H1 (cell line): ENCODE data around the gene CST7. TPM values are rescaled to one million over a fixed set of nuclear protein-coding genes. Genes with fewer than 3 reads are reported as not detected.

Source experiments
- CBX8 ChIP-seq: fragments of 300-800, 300-1000 bp; sonication (generic); IDR thresholded peaks from 2 replicates; pipeline ENCODE4 v1.7.1; 2016; ENCODE audit warnings: low read depth, low read length, borderline replicate concordance
- GABPA ChIP-seq: IDR thresholded peaks from 2 replicates; pipeline ENCODE4 v1.6.1; 2011; ENCODE audit warnings: mild to moderate bottlenecking, low read length, moderate library complexity, borderline replicate concordance; ENCODE audit not compliant: insufficient read depth
- TEAD4 ChIP-seq: IDR thresholded peaks from 2 replicates; pipeline ENCODE4 v1.6.1; 2012; ENCODE audit warnings: low read depth, low read length, inconsistent platforms, mixed read lengths
- polyA plus RNA-seq, 7 experiments: library from polyadenylated mRNA; depleted of rRNA in 3 of 7; stranded (reverse) in 5 of 7; unstranded in 2 of 7; fragments of >200 nt in 5 of 7; fragments of 200-250 nt in 2 of 7; gene quantifications; 1 replicate in 5 of 7; 2 replicates in 1 of 7; 4 replicates in 1 of 7; pipeline versions ENCODE4 v1.2.1 to v1.2.3, GENCODE V29; 2011 to 2013; ENCODE audit warnings: missing spikeins in 2 of 7, mixed read lengths in 2 of 7
- small RNA-seq: library from polyadenylated mRNA; stranded (forward); fragments of <200 nt; extraction: miRNeasy Mini kit (QIAGEN cat#:217004); gene quantifications from one replicate; pipeline ENCODE3, GENCODE V24; 2013; ENCODE audit not compliant: insufficient read depth
- total RNA-seq: library from RNA; stranded (reverse); fragmentation: NEBNext Ultra II Directional; extraction: Animal tissue kit (Norgen Biotek cat#: 25700); gene quantifications from 2 replicates; pipeline ENCODE4 v1.2.1, GENCODE V29; 2021
- TF ChIP-seq, protein P1 (sequence below): IDR thresholded peaks from 2 replicates; pipeline ENCODE4 v1.6.1; 2011; ENCODE audit warnings: low read length, improper control_type of control experiment

Gene CST7
- total and polyA plus RNA-seq, 2 of the 8 experiments (the other 6 are each of a cell fraction or from before 2014, with no cell fraction given), result not detected

DNA sequence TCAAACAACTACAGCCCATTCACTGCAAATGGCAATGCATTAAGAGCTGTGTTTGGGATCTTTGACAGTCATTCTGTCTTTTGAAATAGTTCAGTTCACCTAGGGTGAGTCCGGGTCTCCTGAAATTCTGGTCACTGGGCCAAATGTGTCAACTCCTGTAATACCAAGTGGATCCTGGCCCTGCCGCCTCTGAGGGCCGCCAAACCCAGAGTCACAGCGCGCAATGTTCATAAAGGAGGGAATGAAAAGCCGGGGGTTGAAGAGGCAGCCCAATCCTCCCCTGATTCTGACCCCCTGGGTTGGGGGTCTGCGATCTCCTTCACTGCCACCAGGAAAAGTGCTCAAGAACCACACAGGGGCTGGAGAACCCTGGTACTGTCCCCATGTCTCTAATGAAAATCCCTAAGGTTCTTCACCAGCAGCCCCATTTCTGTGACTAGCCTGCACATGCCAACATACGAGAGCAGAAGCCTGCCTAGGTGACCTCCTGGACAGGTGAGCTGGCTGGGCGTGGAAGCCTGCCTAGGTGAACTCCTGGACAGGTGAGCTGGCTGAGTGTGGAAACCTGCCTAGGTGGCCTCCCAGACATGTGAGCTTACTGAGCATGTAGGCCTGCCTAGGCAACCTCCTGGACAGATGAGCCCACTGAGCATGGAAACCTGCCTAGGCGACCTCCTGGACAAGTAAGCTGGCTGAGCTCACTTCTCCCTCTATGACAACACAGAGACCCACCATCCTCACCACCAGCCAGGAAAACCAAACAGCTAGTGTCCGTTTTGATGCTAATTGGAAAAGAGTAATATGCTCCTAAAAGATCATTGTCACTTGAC is 59.5 kb downstream of the CST7 start (continued):
- TF ChIP-seq, protein P1, sequence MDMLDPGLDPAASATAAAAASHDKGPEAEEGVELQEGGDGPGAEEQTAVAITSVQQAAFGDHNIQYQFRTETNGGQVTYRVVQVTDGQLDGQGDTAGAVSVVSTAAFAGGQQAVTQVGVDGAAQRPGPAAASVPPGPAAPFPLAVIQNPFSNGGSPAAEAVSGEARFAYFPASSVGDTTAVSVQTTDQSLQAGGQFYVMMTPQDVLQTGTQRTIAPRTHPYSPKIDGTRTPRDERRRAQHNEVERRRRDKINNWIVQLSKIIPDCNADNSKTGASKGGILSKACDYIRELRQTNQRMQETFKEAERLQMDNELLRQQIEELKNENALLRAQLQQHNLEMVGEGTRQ, result no peak
- TF ChIP-seq GABPA (no peak), CBX8 (no peak), TEAD4 (no peak)

Small RNA genes lying within 50 kb of the gene (small RNA-seq; reads per million reads assigned to genes)
- not detected for gene RNU6-1257P

Other genes with a start within 250 kb of the CST7 start
- 63.6 and 66.0 TPM in 2 replicates for gene APMAP, start 43.5 kb downstream of the CST7 start, total RNA-seq
- gene APMAP, start 43.5 kb downstream of the CST7 start, polyA plus RNA-seq (2011; rRNA removed), result 31.3 and 38.1 TPM in 2 replicates
- gene ACSS1, start 108.9 kb downstream of the CST7 start, total RNA-seq, result 2.2 and 2.6 TPM in 2 replicates
- gene ACSS1, start 108.9 kb downstream of the CST7 start, polyA plus RNA-seq (2011; rRNA removed), result 3.3 and 3.4 TPM in 2 replicates
- not detected in 2 replicates for gene VSX1, start 132.9 kb downstream of the CST7 start, total RNA-seq
- 0.05 and 0.14 TPM in 2 replicates for gene VSX1, start 132.9 kb downstream of the CST7 start, polyA plus RNA-seq (2011; rRNA removed)
- gene ENTPD6, start 246.4 kb downstream of the CST7 start, total RNA-seq, result 43.9 and 47.8 TPM in 2 replicates
- gene ENTPD6, start 246.4 kb downstream of the CST7 start, polyA plus RNA-seq (2011; rRNA removed), result 57.3 and 70.6 TPM in 2 replicates